Non-pigmented ciliary epithelial cell (primary cell): Measurements from ENCODE around the gene LDLRAD2.
"Not testable (repeated sequence)": the region's sequence is repeated elsewhere in the genome, so short reads cannot be mapped to it uniquely, and the experiment has no call there.

ENCODE experiments used
- DNase-seq: peaks from one replicate; pipeline ENCODE4 v3.0.0-alpha.2; 2010; ENCODE audit warnings: low read depth

LDLRAD2 gene

GRCh38 chr1:21823980-21824702, 12.1 kb downstream of the LDLRAD2 start:
- DNase-seq = no peak

- DNase-seq = no peak
Measured at GRCh38 chr1:21824926-21825325, 12.9 kb downstream of the LDLRAD2 start.

- no peak for DNase-seq
Measured at GRCh38 chr1:21825393-21825792, 13.3 kb downstream of the LDLRAD2 start.

GRCh38 chr1:21826694-21827093, 14.6 kb downstream of the LDLRAD2 start:
- DNase-seq = not testable (repeated sequence)

- no peak for DNase-seq
Measured at GRCh38 chr1:21827141-21827679, 15.1 kb downstream of the LDLRAD2 start.

GRCh38 chr1:21828075-21828474, 16.0 kb downstream of the LDLRAD2 start:
- no peak for DNase-seq

GRCh38 chr1:21828506-21829210, 16.6 kb downstream of the LDLRAD2 start:
- DNase-seq = no peak

GRCh38 chr1:21829294-21829693, 17.2 kb downstream of the LDLRAD2 start:
- DNase-seq = no peak

- DNase-seq = no peak
Measured at GRCh38 chr1:21830792-21831453, 18.9 kb downstream of the LDLRAD2 start.

- no peak for DNase-seq
Measured at GRCh38 chr1:21831454-21831970, 19.4 kb downstream of the LDLRAD2 start.

GRCh38 chr1:21833392-21833976, 21.4 kb downstream of the LDLRAD2 start:
- DNase-seq = no peak

- DNase-seq = no peak
Measured at GRCh38 chr1:21834094-21834493, 22.0 kb downstream of the LDLRAD2 start.

GRCh38 chr1:21834666-21835065, 22.6 kb downstream of the LDLRAD2 start:
- no peak for DNase-seq

GRCh38 chr1:21836010-21836409, 23.9 kb downstream of the LDLRAD2 start:
- DNase-seq = no peak

GRCh38 chr1:21836729-21837128, 24.7 kb downstream of the LDLRAD2 start:
- no peak for DNase-seq

- DNase-seq = no peak
Measured at GRCh38 chr1:21837476-21837875, 25.4 kb downstream of the LDLRAD2 start.

- DNase-seq = no peak
Measured at GRCh38 chr1:21838359-21839157, 26.5 kb downstream of the LDLRAD2 start.

GRCh38 chr1:21839337-21840037, 27.4 kb downstream of the LDLRAD2 start:
- DNase-seq = no peak

- no peak for DNase-seq
Measured at GRCh38 chr1:21840981-21841380, 28.9 kb downstream of the LDLRAD2 start.

GRCh38 chr1:21841852-21842466, 29.9 kb downstream of the LDLRAD2 start:
- no peak for DNase-seq
